HEK293 (cell line): ENCODE results near the gene TSPY2.
"Not testable (repeated sequence)": the region's sequence is repeated elsewhere in the genome, so short reads cannot be mapped to it uniquely, and the experiment has no call there.

Experiments
- HOXD13 ChIP-seq: sonication (generic); formaldehyde crosslinking; IDR thresholded peaks from 2 replicates; pipeline ENCODE4 v1.8.0; 2022; ENCODE audit warnings: missing genetic modification reagents, borderline replicate concordance
- ZNF350 ChIP-seq: fragments of 450-650 bp; formaldehyde crosslinking; IDR thresholded peaks from 2 replicates; pipeline ENCODE4 v1.5.0; 2017; ENCODE audit warnings: missing biosample characterization, mild to moderate bottlenecking, missing genetic modification characterization

DNA sequence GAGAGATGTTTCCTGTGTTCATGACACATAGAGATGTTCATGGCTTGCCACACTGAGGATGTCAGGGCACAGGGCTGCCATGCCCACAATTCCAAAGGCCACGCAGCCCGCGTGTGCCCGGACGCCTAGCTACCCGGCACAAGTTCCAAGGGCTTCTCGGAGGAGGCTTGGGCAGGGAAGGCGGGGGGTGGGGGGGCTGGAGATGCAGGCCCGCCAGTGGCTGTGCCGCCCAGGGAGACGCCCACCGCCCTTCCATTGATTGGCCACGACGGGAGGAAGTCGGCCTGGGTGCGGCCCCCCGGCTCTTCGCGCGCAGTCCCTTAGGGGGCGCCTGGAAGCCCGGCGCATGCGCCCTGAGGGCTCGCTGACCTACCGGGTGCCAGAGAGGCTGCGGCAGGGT lies at the start of gene TSPY2:
- not testable (repeated sequence) for TF ChIP-seq HOXD13 (CRISPR knock-in tag); ZNF350 (tag by site-specific recombination)
